Measurements from ENCODE around the gene NOP14.
A peak's percentile ranks its signal among the peaks of the same experiment; 100 is the strongest.
"Not testable (repeated sequence)": the region's sequence is repeated elsewhere in the genome, so short reads cannot be mapped to it uniquely, and the experiment has no call there.

Gene NOP14

GRCh38 chr4:2922453-2923101 is 40.6 kb downstream of the NOP14 start:
- H3K36me3 ChIP-seq (ENCODE audit: control insufficient read depth in 2 of 2, insufficient read depth in 1 of 2, low read length in 2 of 2): peaks cover 0 to 45% of the 10 kb centered on the region in 2 experiments; a peak in 2 of 3 replicates
- H3K4me1 ChIP-seq (ENCODE audit: control insufficient read depth, insufficient read depth, low read length); H3K4me3 ChIP-seq (ENCODE audit: low read depth, low read length); H3K9me3 ChIP-seq (ENCODE audit: control insufficient read depth, insufficient read depth, low read depth, low read length); H3K27ac ChIP-seq (ENCODE audit: extremely low read depth, low read depth, low read length); POLR2A ChIA-PET; CTCF ChIA-PET: not testable (repeated sequence)

- POLR2A ChIA-PET; H3K4me1 ChIP-seq (ENCODE audit: control insufficient read depth, insufficient read depth, low read length); H3K9me3 ChIP-seq (ENCODE audit: control insufficient read depth, insufficient read depth, low read depth, low read length); H3K4me3 ChIP-seq (ENCODE audit: low read depth, low read length); CTCF ChIA-PET; H3K27ac ChIP-seq (ENCODE audit: extremely low read depth, low read depth, low read length): not testable (repeated sequence)
- H3K36me3 ChIP-seq (ENCODE audit: control insufficient read depth in 2 of 2, insufficient read depth in 1 of 2, low read length in 2 of 2): peaks cover 0 to 38% of the 10 kb centered on the region in 2 experiments; a peak in 2 of 3 replicates
These were observed 44.5 kb downstream of the NOP14 start for GRCh38 chr4:2918714-2919113.

GRCh38 chr4:2918300-2918699 is 44.9 kb downstream of the NOP14 start:
- CTCF ChIA-PET; POLR2A ChIA-PET; H3K4me1 ChIP-seq (ENCODE audit: control insufficient read depth, insufficient read depth, low read length); H3K4me3 ChIP-seq (ENCODE audit: low read depth, low read length); H3K9me3 ChIP-seq (ENCODE audit: control insufficient read depth, insufficient read depth, low read depth, low read length); H3K27ac ChIP-seq (ENCODE audit: extremely low read depth, low read depth, low read length): not testable (repeated sequence)
- peaks cover 0 to 38% of the 10 kb centered on the region in 2 experiments; a peak in 2 of 3 replicates for H3K36me3 ChIP-seq (ENCODE audit: control insufficient read depth in 2 of 2, insufficient read depth in 1 of 2, low read length in 2 of 2)

- POLR2A ChIA-PET; H3K4me3 ChIP-seq (ENCODE audit: low read depth, low read length); H3K9me3 ChIP-seq (ENCODE audit: control insufficient read depth, insufficient read depth, low read depth, low read length); H3K27ac ChIP-seq (ENCODE audit: extremely low read depth, low read depth, low read length); H3K4me1 ChIP-seq (ENCODE audit: control insufficient read depth, insufficient read depth, low read length): not testable (repeated sequence)
- peak; percentile 88 for TF ChIP-seq ZNF146 (tag by site-specific recombination; IDR thresholded peaks at IDR 0.05)
- CTCF ChIA-PET: interaction anchor here (0.6 kb wide), 1 partner anchor 220 kb away, joined by 4 read pairs; no protein-coding TSS in a partner anchor
- H3K36me3 ChIP-seq (ENCODE audit: control insufficient read depth in 2 of 2, insufficient read depth in 1 of 2, low read length in 2 of 2): peaks cover 0 to 43% of the 10 kb centered on the region in 2 experiments; a peak in 2 of 3 replicates
These were observed 46.5 kb downstream of the NOP14 start for GRCh38 chr4:2916696-2917095.

- ChIA-PET CTCF (interaction anchor here (0.6 kb wide), 1 partner anchor 214 kb away, joined by 8 read pairs; no protein-coding TSS in a partner anchor), POLR2A (no interaction called here)
- H3K27ac ChIP-seq (ENCODE audit: extremely low read depth, low read depth, low read length): no peak overlapping the region
- TF ChIP-seq PRDM2 (tag by site-specific recombination; IDR thresholded peaks at IDR 0.05; ENCODE audit: borderline replicate concordance) (no peak), ZNF560 (tag by site-specific recombination; IDR thresholded peaks at IDR 0.05; ENCODE audit: borderline replicate concordance) (no peak), ZNF2 (tag by site-specific recombination; IDR thresholded peaks at IDR 0.05) (no peak)
- no peaks in the 10 kb centered on the region for H3K4me1 ChIP-seq (ENCODE audit: control insufficient read depth, insufficient read depth, low read length)
- H3K36me3 ChIP-seq (ENCODE audit: control insufficient read depth in 2 of 2, insufficient read depth in 1 of 2, low read length in 2 of 2): peaks cover 0 to 50% of the 10 kb centered on the region in 2 experiments; a peak in 2 of 3 replicates
- no peaks in the 10 kb centered on the region for H3K9me3 ChIP-seq (ENCODE audit: control insufficient read depth, insufficient read depth, low read depth, low read length)
- no peak overlapping the region for H3K4me3 ChIP-seq (ENCODE audit: low read depth, low read length)
These were observed 47.4 kb downstream of the NOP14 start for GRCh38 chr4:2915789-2916188.

All from HEK293 (cell line).